NOMO-1 treated with DMSO at 0.1 percent for 48 hours (cell line): ENCODE data around the gene MCRIP2.

Source experiments
- DNase-seq: peaks from one replicate; lab custom pipeline; 2025; ENCODE audit not compliant: unreplicated experiment; lab: John Stamatoyannopoulos, UW

MCRIP2 gene

GRCh38 chr16:631808-632358 lies 9.7 kb upstream of the MCRIP2 start:
- no peak for DNase-seq

- DNase-seq, result no peak
Observed at GRCh38 chr16:632486-633335, 8.9 kb upstream of the MCRIP2 start.

DNA sequence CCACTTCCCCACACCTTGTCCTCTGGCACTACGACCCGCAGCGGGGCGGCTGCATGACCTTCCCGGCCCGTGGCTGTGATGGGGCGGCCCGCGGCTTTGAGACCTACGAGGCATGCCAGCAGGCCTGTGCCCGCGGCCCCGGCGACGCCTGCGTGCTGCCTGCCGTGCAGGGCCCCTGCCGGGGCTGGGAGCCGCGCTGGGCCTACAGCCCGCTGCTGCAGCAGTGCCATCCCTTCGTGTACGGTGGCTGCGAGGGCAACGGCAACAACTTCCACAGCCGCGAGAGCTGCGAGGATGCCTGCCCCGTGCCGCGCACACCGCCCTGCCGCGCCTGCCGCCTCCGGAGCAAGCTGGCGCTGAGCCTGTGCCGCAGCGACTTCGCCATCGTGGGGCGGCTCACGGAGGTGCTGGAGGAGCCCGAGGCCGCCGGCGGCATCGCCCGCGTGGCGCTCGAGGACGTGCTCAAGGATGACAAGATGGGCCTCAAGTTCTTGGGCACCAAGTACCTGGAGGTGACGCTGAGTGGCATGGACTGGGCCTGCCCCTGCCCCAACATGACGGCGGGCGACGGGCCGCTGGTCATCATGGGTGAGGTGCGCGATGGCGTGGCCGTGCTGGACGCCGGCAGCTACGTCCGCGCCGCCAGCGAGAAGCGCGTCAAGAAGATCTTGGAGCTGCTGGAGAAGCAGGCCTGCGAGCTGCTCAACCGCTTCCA lies 8.1 kb upstream of the MCRIP2 start:
- DNase-seq, result no peak

DNA sequence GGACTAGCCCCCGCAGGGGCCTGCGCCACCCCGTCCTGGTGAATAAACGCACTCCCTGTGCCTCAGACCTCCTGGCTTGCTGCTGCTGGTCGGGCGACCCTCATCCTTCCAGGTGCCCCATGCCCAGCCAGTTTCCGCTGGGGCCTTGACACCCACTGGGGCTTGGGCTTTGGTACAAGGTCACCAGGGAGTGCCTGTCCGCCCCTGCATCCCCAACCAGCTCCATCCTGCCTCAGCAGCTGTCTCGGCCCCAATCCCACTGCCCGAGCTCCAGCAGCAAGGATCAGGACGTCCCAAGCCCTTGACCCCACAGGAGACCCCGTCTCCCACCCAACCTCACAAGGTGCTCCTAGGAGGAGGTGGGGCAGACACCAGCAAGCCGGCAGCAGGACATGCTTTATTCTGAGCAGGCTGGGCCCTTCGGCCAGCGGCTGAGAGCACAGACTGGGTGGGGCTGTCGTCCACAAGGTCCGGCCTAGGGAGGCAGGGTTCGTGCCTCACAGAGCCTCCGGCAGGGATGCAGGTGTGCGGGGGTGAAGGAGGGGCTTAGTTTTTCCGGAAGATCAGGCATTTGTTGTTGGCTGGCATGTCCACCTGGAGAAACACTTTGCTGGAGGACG lies 7.5 kb upstream of the MCRIP2 start:
- DNase-seq, result no peak

GRCh38 chr16:634996-635395 lies 6.6 kb upstream of the MCRIP2 start:
- DNase-seq, result no peak

- DNase-seq, result no peak
Observed at GRCh38 chr16:635573-636205, 5.9 kb upstream of the MCRIP2 start.

GRCh38 chr16:636206-637080 lies 5.2 kb upstream of the MCRIP2 start, which contains the start of gene METTL26:
TSS of gene METTL26 (minus strand) at chr16:636305. CDS start at chr16:636290, 15 bp downstream.
- peak; percentile 93 for DNase-seq

DNA sequence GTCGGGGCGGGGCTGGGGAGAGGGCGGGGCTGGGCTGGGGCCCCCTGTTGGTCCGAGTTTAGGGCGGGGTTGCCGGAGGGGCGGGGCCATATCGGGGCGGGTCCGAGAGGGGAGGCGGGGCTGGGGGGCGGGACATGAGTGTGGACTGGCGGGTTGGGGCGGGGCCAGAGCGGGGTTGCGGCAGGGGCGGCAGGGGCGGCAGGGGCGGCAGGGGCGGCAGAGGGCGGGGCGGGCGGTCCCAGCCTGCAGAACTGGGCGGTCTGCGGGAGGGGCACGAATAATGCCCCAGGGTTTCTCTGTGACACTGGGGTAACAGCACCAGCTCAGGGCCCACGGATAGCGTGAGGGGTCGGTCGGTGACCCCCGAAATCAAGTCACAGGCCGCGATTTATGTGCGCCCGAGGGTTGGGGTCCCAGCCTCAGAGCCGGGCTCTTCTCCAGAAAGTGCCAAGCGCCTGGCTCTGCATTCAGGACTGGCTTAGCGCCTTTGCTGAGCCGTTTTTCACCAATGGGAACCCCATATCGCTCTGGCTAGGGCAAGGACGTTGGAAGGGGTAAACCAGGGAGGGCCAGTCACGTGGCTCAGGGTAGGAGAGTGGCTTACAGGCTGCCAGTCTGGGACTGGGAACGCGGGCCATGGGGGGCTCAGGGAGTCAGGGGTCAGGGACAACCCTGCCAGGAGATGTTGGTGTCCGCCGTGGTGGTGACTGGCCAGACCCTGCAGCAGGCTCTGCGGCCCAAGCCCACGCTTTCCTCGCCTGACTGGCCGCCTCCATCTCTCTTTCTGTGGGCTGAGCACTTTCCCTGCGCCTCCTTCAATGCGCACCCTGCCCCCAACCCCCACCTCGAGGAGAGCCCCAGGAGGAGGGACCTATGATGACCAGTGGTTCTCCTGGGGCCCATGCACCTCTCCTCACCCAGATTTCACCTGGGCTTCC lies 4.3 kb upstream of the MCRIP2 start:
- no peak for DNase-seq

- DNase-seq, result no peak
Observed at GRCh38 chr16:638034-638543, 3.5 kb upstream of the MCRIP2 start.

DNA sequence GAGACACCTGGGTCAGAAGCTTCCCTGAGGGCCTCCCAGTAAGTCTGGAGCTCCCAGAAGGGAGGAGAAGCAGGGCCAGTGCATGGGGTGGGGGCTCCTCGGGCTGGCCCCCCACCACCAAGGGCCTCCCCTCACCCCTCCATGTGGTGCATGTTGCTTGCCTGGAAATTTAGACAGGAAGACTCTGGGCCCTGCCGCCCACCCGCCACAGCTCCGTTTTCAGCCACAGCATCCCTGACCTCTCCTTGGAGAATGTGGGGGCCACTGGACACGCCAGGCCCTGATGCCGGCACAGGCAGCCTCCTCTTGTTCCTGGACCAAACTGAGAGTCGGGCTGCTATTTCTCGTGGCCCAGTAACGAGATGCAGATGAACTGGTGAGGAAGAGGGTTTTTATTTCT lies 2.8 kb upstream of the MCRIP2 start:
- DNase-seq, result no peak

GRCh38 chr16:640614-641013 lies 1.0 kb upstream of the MCRIP2 start:
- no peak for DNase-seq

DNA sequence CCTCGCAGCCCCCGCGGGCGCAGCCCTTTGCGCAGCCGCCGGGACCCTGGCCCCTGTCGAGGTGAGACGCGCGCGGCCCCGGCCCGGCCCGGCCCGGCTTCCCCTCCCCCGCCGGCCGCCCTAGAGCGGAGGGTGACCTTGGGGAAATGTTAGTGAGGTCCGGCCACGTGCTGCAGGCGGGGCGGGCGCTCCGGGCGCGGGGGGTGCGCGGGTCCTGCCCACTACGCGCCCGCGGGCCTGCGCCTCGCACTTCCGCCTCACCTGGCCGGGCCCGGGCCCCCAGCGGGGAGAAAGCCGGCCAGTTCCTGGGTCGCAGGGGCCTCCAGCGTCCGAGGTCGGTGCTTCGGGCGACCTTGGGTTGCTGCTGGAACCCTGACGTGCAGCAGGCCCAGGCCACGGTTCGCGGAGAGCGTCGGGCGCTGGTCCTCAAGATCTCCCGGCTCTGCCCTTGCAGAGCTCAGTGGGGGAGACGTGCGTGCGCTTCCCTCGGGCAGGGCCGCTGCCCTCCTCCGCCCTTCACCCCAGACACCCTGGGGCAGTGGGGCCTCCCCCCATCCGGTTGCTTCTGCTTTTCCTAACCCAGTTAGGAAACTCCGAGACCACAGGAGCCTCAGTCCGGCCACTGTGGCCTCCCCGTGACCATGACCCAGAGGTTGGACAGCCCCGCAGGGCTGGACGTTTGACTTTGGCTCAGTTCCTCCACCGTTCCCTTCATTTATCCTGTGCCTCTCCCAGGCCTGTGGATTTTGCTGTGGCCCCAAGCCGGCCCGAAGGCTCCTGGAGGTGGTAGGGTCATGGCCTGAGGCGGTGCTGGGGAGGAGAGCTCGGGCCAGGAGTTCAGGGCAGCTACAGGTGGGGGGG lies 791 bp downstream of the MCRIP2 start:
- DNase-seq, result peak; percentile 59

DNA sequence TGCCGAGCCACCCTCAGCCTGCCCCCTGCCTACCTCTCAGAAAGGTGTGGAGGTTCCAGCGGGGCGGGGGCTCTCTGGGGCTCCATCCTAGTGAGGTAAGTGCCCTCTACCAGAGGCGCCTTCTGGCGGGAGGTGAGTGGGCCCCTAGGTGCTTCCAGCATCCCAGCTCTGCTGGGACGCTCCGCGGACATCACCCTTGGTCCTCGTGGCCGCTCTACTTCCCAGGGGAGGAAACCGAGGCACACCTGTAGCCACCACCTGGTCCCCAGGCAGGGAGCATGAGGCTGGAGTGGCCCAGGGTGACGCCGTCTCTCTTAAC lies 1.4 kb downstream of the MCRIP2 start:
- DNase-seq, result no peak

- DNase-seq, result no peak
Observed at GRCh38 chr16:644556-644955, 2.9 kb downstream of the MCRIP2 start.

GRCh38 chr16:645852-646678 lies 4.4 kb downstream of the MCRIP2 start:
- DNase-seq, result no peak

GRCh38 chr16:646679-647172 lies 5.1 kb downstream of the MCRIP2 start:
- no peak for DNase-seq
